GM10847 (cell line): ENCODE measurements around the gene MBOAT2.

Experiments
- POLR2A ChIP-seq: IDR thresholded peaks from 2 replicates; pipeline ENCODE4 v1.6.1; 2011; ENCODE audit not compliant: insufficient read length; ENCODE audit errors: extremely low read depth

The MBOAT2 gene

GRCh38 chr2:8889978-8890377 is 113.5 kb downstream of the MBOAT2 start:
- TF ChIP-seq POLR2A: no peak

DNA sequence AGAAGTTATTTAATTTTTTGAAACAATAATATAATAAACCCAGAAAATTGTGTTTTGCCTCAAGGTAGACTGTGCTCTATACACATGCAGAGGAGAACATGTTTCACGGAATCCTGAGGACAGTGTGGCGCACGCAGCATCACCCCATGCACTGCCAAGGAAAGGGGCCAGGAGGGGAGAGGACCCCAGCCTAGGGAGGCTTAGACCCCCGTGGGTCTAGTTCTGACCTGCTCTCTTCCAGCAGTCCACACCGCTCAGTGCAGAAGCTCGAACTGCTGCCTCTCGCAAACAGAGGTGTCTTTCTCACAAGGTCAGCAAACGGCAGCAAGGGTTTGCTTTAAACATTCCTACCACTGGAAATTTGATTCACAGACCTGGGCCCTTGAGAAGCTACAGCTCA is 114.5 kb downstream of the MBOAT2 start:
- no peak for TF ChIP-seq POLR2A

- TF ChIP-seq POLR2A: no peak
Measured at GRCh38 chr2:8886876-8887275, 116.6 kb downstream of the MBOAT2 start.

- TF ChIP-seq POLR2A: no peak
Measured at GRCh38 chr2:8886202-8886518, 117.3 kb downstream of the MBOAT2 start.

DNA sequence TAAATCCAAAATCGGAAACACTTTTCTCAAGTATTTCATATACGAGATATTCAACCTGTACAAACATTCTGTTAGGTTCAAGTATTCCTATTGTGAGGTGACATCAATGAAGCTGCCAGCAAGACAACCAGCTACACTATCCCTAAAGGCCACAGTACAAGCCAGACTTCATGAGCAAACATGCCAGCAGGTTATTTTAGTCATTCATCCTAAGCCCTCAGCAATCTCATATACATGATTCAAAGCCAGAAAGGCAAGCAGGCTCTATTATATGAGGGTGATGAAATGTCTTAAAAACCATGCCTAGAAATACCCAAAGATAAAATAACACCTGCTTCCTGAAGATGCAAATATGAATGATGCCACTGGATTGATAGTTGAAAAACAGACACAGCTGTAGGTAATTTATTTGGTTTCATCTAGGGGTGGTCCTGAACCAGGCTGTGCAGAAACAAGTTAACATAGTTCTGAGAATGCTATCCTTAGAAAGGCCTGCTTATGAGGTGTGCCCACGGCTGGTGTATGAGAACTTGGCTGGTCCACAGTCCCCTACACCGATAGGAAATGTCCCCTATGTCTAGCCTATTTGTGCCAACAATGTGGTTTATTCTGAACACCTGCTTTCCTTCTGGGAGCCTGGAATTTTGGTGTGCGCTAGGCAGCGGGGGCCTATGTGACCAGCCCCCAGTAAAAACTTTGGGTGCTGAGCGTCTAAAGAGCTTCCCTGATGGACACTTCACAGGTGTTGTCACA is 117.9 kb downstream of the MBOAT2 start:
- TF ChIP-seq POLR2A: no peak

GRCh38 chr2:8884812-8885211 is 118.7 kb downstream of the MBOAT2 start:
- TF ChIP-seq POLR2A: no peak

- TF ChIP-seq POLR2A: no peak
Measured at GRCh38 chr2:8882094-8882493, 121.4 kb downstream of the MBOAT2 start.

DNA sequence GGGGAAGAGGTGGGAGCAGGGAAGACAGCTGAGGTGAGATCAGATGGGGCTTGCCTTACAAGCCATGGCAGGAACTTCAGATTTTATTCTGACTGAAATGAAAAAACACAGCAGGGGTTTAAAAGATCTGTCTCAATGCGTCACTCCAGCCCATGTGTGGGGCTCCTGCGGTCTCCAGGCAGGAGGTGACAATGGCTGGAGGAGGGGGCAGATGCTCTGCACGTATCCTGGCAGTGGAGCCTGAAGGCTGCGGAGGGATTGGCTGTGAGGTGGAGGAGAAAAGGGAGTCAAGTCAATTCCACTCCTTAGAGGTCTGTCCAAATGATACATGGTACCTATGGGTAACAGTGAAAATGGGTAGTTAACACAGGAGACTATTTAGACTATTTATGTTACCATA is 125.6 kb downstream of the MBOAT2 start:
- no peak for TF ChIP-seq POLR2A

DNA sequence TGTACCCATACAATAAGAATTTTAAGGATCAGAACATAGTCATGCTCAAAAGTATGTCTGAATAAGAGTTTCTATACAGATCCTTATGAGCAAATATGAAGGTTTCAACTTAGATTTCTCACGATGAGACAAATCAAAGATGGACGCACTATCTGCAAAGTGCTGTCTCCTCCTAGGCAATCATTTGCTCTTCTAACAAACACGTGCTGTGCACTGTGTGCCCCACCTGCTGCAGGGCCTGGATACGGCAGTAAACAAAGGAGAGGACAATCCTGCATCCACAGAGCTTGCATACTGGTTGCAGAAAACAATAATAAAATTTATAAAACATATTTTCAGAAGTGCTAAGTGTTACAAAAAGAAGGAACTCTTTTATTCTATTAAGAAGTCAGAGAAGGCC is 126.2 kb downstream of the MBOAT2 start:
- no peak for TF ChIP-seq POLR2A

- no peak for TF ChIP-seq POLR2A
Measured at GRCh38 chr2:8876628-8877027, 126.9 kb downstream of the MBOAT2 start.

DNA sequence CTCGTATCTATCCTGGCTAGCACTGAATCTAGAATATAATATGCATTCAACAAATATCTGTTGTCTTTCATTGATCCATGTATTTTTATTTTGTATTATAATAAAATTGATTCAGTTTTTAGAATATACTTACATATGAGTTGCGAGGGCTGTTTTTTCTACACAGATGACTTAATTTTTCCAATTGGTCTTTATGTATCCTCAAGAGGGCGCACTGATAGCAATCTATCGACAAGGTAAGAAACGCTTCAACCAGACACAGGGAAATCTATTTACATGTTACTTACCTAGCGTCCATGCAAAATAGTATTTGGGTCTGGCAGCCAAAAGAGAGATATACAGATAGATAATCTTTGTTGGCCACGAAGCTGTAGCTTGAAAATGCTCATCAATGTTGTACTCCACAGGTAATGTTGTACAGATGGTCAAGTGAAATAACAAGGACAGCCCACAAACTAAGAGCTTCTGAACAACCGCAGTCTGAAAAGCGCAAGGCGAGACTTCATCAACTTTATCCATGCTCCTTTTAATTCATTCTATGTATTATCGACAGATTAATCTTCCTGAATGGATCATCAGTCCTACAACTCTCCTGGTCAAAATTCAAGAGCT is 130.6 kb downstream of the MBOAT2 start:
- no peak for TF ChIP-seq POLR2A

GRCh38 chr2:8870441-8870840 is 133.0 kb downstream of the MBOAT2 start:
- TF ChIP-seq POLR2A: no peak

DNA sequence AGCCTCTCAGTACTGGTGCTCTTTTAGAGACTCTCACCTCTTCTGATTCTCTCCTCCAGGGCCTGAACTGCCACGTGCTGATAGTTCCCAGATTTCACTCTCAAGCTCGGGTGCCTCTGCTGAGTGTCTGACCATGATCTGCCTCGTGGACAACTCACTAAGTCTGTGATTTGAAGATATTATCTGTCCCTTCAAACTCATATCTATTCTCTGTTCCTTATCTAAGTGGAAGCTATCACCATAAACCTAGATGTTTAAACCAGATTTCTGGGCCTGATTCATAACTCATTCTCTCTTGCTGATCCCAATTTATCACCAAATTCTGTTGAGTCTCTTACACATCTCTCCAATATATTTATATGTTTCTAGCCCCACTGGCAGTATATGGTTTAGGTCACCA is 136.1 kb downstream of the MBOAT2 start:
- TF ChIP-seq POLR2A: no peak

DNA sequence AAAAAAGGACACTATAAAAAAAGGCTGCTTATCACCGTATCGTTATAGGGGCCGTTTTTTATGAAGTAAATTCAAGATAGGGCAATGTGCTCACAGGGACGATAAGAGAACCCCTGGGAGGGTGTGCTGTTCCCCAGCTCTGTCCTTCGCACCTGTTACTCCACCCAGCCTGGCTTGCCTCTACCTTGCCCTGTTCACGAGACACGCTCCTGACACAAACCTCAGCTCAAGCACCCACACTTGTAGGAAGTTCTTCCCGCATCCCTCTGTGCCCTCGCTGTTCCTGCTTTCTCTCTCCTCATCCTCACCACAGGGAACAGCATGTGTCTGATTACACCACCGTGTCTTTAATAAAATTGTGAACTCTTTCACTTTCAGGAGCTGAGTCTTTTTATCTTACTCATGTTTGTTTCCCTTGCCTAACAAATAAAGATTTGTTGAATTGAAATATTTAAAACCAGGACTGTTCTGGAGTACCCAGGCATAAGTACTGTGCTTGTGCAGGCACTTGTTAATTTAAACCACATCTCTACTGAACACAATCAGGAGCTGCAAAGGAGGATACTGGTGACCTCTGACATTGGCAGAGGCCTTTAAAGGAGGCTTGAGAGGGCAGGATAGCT is 140.0 kb downstream of the MBOAT2 start:
- no peak for TF ChIP-seq POLR2A

GRCh38 chr2:8862230-8862629 is 141.3 kb downstream of the MBOAT2 start:
- TF ChIP-seq POLR2A: no peak

DNA sequence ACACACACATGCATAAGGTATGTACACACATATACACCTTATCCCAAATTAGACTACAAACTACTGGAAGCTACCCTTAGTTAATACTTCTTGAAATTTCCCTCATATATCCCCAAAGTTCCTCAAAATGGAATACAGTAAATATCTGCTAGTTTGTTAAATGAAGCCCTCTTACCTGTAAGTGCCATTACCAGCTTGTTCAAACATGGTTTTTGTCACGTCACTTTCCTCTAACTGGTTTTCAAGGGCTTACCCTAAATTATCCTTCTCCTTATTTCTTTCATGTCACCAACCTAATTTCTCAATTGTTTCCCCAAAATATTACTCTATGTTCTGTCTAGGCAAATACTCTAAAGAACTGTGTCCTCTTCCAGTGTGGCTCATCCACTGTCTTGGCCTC is 141.7 kb downstream of the MBOAT2 start:
- no peak for TF ChIP-seq POLR2A

DNA sequence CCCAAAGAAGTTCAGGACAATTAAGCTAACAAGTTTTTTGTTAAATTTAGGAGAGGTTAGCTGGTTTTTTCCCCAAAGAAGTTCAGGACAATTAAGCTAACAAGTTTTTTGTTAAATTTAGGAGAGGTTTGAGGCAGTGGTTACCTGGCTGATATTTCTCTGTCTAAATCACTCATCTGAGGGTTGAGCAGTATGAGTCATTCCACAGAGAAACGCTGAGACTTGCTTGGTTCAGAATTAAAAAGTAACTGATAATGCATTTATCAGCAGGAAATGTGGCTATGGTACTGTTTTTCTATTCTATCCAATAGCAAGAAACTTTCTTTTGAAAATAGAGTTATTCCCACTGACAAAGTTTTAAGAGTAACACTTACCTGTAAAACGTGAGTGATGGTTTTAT is 143.2 kb downstream of the MBOAT2 start:
- TF ChIP-seq POLR2A: no peak
